ENCODE results near the gene SPPL3.

Gene SPPL3

GRCh38 chr12:120928864-120929652, 24.9 kb upstream of the SPPL3 start:
- H3K4me3 ChIP-seq (replicated peaks; ENCODE audit: insufficient read depth, low read length), result no peak overlapping the region
- no peak for DNase-seq (ENCODE audit: low read depth in 1 of 2, low spot score in 1 of 2)
- H3K27ac ChIP-seq (replicated peaks), result no peak overlapping the region
- no peak for TF ChIP-seq POLR2AphosphoS5 (IDR thresholded peaks at IDR 0.05; ENCODE audit: low read depth)
- no peak for TF ChIP-seq SPI1 (IDR thresholded peaks at IDR 0.05; ENCODE audit: borderline replicate concordance, low read depth)
- no peak for TF ChIP-seq CTCF (IDR thresholded peaks at IDR 0.05; ENCODE audit: insufficient read depth, low read length)
- TF ChIP-seq GABPA (IDR thresholded peaks at IDR 0.05; ENCODE audit: low read depth), result no peak
- no peak for TF ChIP-seq REST (IDR thresholded peaks at IDR 0.05; ENCODE audit: insufficient replicate concordance, low read depth)
- H3K27me3 ChIP-seq (ENCODE audit: insufficient read depth, poor library complexity, severe bottlenecking), result no peaks in the 10 kb centered on the region

- Histone ChIP-seq H3K27me3 (ENCODE audit: insufficient read depth, poor library complexity, severe bottlenecking) (no peaks in the 10 kb centered on the region), H3K4me3 (replicated peaks; ENCODE audit: insufficient read depth, low read length) (no peak overlapping the region), H3K27ac (replicated peaks) (no peak overlapping the region)
- DNase-seq (ENCODE audit: low read depth in 1 of 2, low spot score in 1 of 2), result no peak
- TF ChIP-seq GABPA (IDR thresholded peaks at IDR 0.05; ENCODE audit: low read depth), result no peak
- TF ChIP-seq REST (IDR thresholded peaks at IDR 0.05; ENCODE audit: insufficient replicate concordance, low read depth), result no peak
- TF ChIP-seq SPI1 (IDR thresholded peaks at IDR 0.05; ENCODE audit: borderline replicate concordance, low read depth), result no peak
- TF ChIP-seq CTCF (IDR thresholded peaks at IDR 0.05; ENCODE audit: insufficient read depth, low read length), result no peak
- no peak for TF ChIP-seq POLR2AphosphoS5 (IDR thresholded peaks at IDR 0.05; ENCODE audit: low read depth)
Observed at GRCh38 chr12:120925740-120926563, 21.8 kb upstream of the SPPL3 start.

GRCh38 chr12:120922279-120922678, 18.1 kb upstream of the SPPL3 start:
- no peak overlapping the region for H3K27ac ChIP-seq (replicated peaks)
- H3K4me3 ChIP-seq (replicated peaks; ENCODE audit: insufficient read depth, low read length), result no peak overlapping the region
- DNase-seq (ENCODE audit: low read depth in 1 of 2, low spot score in 1 of 2), result no peak
- no peaks in the 10 kb centered on the region for H3K27me3 ChIP-seq (ENCODE audit: insufficient read depth, poor library complexity, severe bottlenecking)
- TF ChIP-seq SPI1 (IDR thresholded peaks at IDR 0.05; ENCODE audit: borderline replicate concordance, low read depth) (no peak), GABPA (IDR thresholded peaks at IDR 0.05; ENCODE audit: low read depth) (no peak), REST (IDR thresholded peaks at IDR 0.05; ENCODE audit: insufficient replicate concordance, low read depth) (no peak), CTCF (IDR thresholded peaks at IDR 0.05; ENCODE audit: insufficient read depth, low read length) (no peak), POLR2AphosphoS5 (IDR thresholded peaks at IDR 0.05; ENCODE audit: low read depth) (no peak)

Measured in HL-60 (cell line).